GM19025 (cell line): Measurements from ENCODE around the gene MCAT.
A peak's percentile ranks its signal among the peaks of the same experiment; 100 is the strongest.

ENCODE experiments used
- ATAC-seq: cut with Tn5 transposase; IDR thresholded peaks from one replicate; pipeline ENCODE4 v1.9.1; 2021; ENCODE audit warnings: mild to moderate bottlenecking, low read depth, moderate library complexity; ENCODE audit not compliant: unreplicated experiment

MCAT gene

GRCh38 chr22:43142880-43143562, at the start of gene MCAT:
Gene MCAT, minus strand, starts transcription at chr22:43143398. Its CDS starts 50 bp downstream, at chr22:43143348.
- peak; percentile 77 for ATAC-seq

DNA sequence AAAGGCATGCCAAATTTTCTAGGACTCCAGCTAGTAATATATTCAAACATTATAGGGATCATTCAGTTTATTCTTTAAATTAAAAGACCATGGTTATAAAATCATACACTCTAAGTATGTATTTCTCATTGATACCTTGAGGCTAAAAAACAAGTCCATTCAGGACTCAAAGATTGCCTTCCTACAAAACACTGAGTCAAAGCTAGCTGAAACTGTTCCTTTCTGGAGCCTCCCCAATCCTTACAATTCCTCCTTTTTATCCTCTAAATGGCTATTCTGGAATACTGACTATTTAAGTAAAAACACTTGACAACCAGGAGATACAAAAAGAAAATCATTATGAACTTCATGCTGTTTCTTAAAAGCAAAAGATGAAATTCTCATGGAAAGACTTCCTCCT, 48.6 kb upstream of the MCAT start:
- no peak for ATAC-seq

DNA sequence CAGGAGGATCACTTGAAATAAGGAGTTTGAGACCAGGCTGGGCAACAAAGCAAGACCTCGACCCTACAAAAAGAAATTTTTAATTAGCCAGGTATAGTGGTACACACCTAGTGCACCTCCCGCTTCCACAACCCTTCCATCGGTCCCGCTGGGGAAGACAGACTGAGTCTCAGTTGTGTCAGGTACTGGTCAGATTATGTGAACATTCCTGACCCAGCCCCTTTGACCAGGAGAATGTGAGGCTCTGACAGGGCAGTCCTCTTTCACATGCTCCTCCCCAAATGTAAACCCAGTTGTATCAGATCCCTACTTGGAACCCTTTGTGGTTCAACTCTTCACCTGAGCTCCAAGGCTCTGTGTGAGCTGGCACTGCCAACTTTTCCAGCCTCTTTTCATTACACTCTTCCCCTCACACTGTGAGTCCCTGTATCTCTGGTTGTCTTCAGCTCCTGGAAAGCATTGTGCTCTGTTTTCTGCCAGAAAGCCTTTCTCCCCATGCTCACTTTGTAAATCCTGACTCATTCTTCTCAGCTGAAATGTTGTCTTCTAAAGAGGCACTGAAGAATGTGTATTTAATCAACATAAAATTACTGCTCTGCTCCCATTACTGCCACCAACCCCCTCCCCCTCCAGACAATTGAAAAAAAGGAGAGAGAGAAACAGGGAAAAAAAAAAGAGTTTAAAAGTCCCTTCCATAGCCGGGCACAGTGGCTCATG, 45.8 kb upstream of the MCAT start:
- ATAC-seq: no peak

DNA sequence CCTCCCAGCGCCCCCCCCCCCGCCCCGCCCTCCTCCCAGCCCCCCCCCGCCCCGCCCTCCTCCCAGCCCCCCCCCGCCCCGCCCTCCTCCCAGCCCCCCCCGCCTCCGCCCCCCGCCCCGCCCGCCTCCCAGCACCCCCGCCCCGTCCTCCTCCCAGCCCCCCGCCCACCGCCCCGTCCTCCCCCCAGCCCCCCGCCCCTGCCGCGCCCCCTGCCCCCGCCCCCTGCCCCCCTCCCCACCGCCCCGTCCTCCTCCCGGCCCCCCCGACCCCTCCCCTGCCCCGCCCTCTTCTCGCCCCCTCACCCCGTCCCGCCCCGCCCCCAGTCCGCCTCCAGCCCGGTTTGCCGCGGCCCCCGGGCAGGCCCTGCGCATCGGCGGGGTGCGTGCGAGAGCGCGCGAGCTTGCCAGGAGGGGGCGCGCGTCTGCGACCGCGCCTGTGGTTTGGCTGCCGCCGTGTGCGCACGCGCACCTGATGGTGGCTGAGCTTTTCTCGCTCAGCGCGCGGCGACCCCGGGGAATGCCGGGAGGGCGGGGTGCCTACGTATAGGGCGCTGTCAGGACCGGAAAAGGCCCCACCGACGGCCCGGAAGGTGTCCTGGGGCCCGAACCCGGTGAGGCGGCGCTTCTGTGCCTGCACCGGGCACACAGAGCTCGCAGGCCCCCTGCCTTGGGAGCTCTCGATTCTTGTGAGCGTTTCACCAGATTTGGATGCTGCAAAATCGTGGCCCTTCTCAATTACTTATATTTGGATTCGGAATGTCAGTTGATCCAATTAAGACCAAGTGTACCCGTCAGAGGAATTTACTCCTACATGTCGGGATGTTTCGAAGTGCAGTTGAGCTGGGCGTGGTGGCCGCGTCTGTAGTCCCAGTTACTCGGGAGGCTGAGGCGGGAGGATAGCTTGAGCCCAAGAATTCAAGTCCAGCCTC, 44.2 kb upstream of the MCAT start:
- peak; percentile 81 for ATAC-seq

DNA sequence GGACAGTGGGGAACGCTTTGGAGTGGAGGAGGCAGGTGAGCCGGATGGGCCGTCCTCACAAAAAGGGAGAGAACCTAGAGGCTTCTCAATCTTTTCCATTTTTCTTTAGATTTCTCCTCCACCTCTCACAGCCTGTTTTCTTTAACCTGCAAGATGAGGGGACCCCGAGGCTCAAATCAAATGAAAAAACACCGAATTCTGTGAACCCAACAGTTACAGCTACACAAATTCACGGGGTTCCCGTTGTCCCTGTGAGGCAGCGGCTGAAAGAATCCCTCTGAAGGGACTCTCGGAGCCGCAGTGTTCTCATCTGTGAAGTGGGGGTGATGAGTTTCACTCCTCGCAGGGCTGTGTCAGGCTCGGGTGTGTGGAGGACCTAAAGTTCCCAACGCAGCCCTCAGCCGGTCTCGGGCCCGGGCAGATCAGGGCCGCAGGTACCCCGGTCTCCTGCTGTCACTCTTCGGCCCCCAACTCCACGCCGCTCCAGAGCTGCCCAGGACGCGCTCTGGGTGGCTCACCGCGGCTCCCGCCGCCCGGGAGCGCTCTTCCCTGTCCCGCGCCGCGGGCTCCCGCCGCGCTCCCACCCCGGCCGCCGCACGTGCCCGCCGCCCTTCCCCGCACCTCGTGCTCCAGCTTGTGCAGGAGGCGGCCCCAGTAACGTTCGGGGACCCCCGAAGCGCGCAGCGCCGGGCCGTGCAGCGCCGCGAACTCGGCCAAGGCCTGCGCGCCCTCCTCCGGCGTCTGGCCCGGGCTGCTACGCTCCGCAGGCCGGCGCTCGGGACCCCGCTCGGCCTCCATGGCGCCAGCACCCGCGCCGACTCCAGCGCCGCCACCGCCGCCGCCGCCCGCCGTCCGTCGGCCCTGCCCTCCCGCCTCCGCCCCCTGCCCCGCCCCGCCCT, 43.3 kb upstream of the MCAT start, which contains the start of gene TTLL12:
TSS of gene TTLL12 (minus strand) at position 863 of the 899 bp plus-strand sequence. CDS start at position 798, 65 bp downstream.
- ATAC-seq: peak; percentile 42

DNA sequence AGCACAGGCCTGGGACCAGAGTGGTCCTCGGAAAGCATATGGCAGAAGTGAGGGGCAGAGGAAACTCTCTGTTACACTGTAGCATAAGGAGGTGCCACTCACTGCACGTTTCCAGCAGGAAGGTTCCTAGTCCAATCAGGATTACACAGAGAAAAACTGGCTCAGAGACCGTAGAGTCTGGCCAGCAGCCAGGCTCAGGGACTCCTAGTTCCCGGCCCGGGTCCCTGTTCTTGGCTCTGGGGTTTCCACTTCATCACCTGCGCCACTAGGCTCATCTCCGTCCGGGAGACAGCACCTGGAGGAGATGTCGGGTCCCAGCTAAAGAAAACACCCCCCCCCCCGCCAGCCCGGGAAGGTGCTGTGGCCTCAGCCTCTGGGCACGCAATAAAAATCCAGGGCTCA, 42.7 kb upstream of the MCAT start:
- no peak for ATAC-seq

DNA sequence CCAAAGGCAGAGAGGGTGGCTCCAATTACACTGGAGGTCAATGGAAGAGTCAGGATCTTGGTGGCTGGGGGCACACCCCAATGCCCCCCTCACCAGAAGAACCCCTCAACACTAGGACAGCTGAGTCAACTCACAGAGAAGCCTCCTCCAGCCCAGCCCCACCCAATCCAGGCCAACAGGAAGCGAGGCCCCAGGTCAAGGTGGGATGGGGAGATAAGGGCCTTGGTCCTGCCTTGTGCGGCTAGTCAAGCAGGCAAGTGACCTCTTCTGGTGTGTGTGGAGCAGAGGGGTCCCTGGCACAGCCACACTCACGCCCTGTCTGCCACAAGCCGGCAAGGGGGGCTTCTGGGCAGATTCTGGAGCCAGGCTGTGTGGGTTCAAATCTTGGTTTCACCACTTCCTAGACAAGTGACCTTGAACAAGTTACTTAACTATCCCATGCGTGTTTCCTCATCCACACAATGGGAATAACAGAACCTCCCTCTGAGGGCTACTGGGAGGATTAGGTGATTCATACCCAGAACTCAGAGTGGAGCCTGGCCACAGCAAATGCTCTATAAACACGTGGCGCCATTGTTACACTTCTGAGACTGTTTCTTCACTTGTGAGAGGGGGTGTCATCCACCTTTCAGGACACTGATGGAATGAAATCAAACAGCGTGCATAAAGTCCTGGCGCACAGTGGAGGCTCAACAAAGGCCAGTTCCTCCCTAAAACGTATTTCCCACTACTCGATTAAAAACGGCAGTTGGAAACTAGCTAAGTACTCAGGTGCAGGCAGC, 40.5 kb upstream of the MCAT start:
- ATAC-seq: no peak

GRCh38 chr22:43182726-43183125, 39.5 kb upstream of the MCAT start:
- ATAC-seq: no peak

- no peak for ATAC-seq
Observed at GRCh38 chr22:43182118-43182517, 38.9 kb upstream of the MCAT start.

- ATAC-seq: no peak
Observed at GRCh38 chr22:43181321-43182076, 38.3 kb upstream of the MCAT start.

DNA sequence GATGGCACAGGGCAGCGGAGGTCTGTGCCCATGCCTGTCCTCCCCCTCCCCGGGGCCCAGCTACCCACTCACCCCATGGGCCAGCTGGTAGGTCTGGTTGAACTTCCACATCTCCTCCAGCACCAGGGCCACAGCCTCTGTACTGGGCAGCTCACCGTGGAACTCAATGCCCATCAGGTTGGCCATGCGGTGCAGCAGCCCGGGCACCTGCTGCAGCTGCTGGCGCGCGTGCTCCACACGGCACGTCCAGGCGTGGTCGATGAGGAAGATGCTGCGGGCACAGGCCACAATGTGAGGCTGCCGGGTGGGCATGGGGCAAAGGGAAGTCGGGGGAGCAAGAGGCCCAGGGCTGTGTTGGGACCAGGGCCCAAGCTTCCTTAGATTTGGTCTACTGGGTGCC, 37.5 kb upstream of the MCAT start:
- no peak for ATAC-seq

DNA sequence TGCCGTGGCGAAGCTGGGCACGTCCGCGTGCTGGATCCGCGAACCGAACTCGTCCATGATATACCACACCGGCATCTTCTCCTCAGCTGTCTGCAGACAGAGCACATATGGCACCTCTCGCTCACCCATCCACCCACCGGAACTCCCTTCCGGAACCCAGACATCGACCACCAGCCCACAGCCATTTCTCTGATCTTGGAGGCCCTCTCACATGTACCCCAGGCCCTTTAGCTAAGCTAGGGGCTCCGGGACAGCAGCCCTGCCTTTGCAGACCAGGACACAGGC, 36.7 kb upstream of the MCAT start:
- ATAC-seq: no peak

DNA sequence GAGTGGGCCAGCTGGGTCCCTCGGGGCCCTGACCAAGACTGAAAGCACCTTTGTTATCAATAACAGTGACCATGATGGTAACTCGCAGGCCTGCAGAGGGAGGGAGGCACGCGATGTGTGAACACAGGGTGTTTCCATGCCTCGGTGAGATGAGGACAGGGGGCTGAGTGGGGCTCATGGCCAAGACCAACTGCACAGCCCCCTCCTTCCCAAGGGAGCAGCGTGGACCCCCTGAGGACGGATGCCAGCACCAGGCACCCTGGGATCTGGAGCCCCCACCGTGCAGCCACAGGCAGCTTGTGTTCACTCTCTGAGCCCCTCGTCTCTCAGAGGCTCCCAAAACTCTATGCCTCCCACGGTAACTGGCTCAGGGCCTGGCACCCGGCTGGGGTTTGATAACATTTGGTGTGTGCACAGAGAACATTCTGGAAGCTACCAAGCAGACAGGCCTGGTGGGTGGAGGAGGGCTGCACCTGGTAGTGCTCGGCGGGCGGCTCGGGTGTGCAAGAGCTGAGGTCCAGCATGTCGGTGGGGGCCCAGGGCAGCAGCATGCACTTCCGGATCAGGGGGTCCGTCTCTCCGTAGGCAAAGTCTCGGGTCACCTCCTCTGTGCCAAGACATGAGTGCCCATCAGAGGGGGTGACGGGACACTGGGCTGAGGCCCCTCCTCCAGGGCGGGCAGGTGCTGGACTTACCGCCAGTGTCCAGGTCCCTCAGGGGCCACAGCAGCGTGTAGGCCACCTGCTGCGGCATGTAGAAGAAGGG, 36.1 kb upstream of the MCAT start:
- no peak for ATAC-seq

GRCh38 chr22:43177479-43177878, 34.3 kb upstream of the MCAT start:
- ATAC-seq: no peak

- ATAC-seq: no peak
Observed at GRCh38 chr22:43176090-43176489, 32.9 kb upstream of the MCAT start.

- no peak for ATAC-seq
Observed at GRCh38 chr22:43174941-43175531, 31.8 kb upstream of the MCAT start.

GRCh38 chr22:43173976-43174720, 30.9 kb upstream of the MCAT start:
- no peak for ATAC-seq
